ENCODE data around the gene KATNB1. TPM values are rescaled to one million over a fixed set of nuclear protein-coding genes. Genes with fewer than 3 reads are reported as not detected.

Gene KATNB1
- total RNA-seq, 2 experiments from 2014 or later: 23.1 to 31.7 TPM

GRCh38 chr16:57783116-57783515 is 47.5 kb downstream of the KATNB1 start:
- POLR2A ChIA-PET: no interaction called here
- H3K9me3 Mint-ChIP-seq: no peaks in the 10 kb centered on the region
- no peaks in the 10 kb centered on the region for H3K36me3 Mint-ChIP-seq (ENCODE audit: low read depth)
- no peaks in the 10 kb centered on the region for H3K4me1 Mint-ChIP-seq
- no peak for DNase-seq
- H3K4me3 Mint-ChIP-seq: no peak overlapping the region
- H3K27me3 Mint-ChIP-seq: no peaks in the 10 kb centered on the region
- no peak overlapping the region for H3K27ac Mint-ChIP-seq
- CTCF ChIA-PET: interaction anchor here (1.7 kb wide), 1 partner anchor 27 kb away, joined by 3 read pairs; no protein-coding TSS in a partner anchor

- ChIA-PET CTCF (no interaction called here), POLR2A (no interaction called here)
- no peaks in the 10 kb centered on the region for H3K36me3 Mint-ChIP-seq (ENCODE audit: low read depth)
- H3K4me3 Mint-ChIP-seq: no peak overlapping the region
- H3K4me1 Mint-ChIP-seq: no peaks in the 10 kb centered on the region
- H3K27ac Mint-ChIP-seq: no peak overlapping the region
- DNase-seq: no peak
- no peaks in the 10 kb centered on the region for H3K9me3 Mint-ChIP-seq
- H3K27me3 Mint-ChIP-seq: no peaks in the 10 kb centered on the region
These were observed 48.3 kb downstream of the KATNB1 start for GRCh38 chr16:57783883-57784282.

- Mint-ChIP-seq H3K36me3 (ENCODE audit: low read depth) (no peaks in the 10 kb centered on the region), H3K4me3 (no peak overlapping the region), H3K4me1 (no peaks in the 10 kb centered on the region), H3K27me3 (no peaks in the 10 kb centered on the region), H3K27ac (no peak overlapping the region), H3K9me3 (no peaks in the 10 kb centered on the region)
- CTCF ChIA-PET: no interaction called here
- POLR2A ChIA-PET: no interaction called here
- no peak for DNase-seq
These were observed 48.8 kb downstream of the KATNB1 start for GRCh38 chr16:57784334-57784733.

GRCh38 chr16:57785385-57785784 is 49.8 kb downstream of the KATNB1 start:
- Mint-ChIP-seq H3K9me3 (no peaks in the 10 kb centered on the region), H3K4me1 (no peaks in the 10 kb centered on the region), H3K27ac (no peak overlapping the region), H3K36me3 (ENCODE audit: low read depth) (no peaks in the 10 kb centered on the region), H3K27me3 (no peaks in the 10 kb centered on the region), H3K4me3 (no peak overlapping the region)
- ChIA-PET POLR2A (no interaction called here), CTCF (interaction anchor here (0.9 kb wide), 1 partner anchor 9 kb away, joined by 4 read pairs; no protein-coding TSS in a partner anchor)
- DNase-seq: no peak

- H3K27ac Mint-ChIP-seq: no peak overlapping the region
- CTCF ChIA-PET: no interaction called here
- POLR2A ChIA-PET: no interaction called here
- no peak for DNase-seq
- H3K27me3 Mint-ChIP-seq: no peaks in the 10 kb centered on the region
- no peaks in the 10 kb centered on the region for H3K9me3 Mint-ChIP-seq
- no peaks in the 10 kb centered on the region for H3K4me1 Mint-ChIP-seq
- H3K36me3 Mint-ChIP-seq (ENCODE audit: low read depth): no peaks in the 10 kb centered on the region
- H3K4me3 Mint-ChIP-seq: no peak overlapping the region
These were observed 50.4 kb downstream of the KATNB1 start for GRCh38 chr16:57785924-57786323.

- H3K27me3 Mint-ChIP-seq: no peaks in the 10 kb centered on the region
- H3K27ac Mint-ChIP-seq: no peak overlapping the region
- no peaks in the 10 kb centered on the region for H3K9me3 Mint-ChIP-seq
- no peak for DNase-seq
- ChIA-PET POLR2A (no interaction called here), CTCF (interaction anchor here (1.7 kb wide), 1 partner anchor 23 kb away, joined by 3 read pairs; no protein-coding TSS in a partner anchor)
- H3K4me3 Mint-ChIP-seq: no peak overlapping the region
- no peaks in the 10 kb centered on the region for H3K36me3 Mint-ChIP-seq (ENCODE audit: low read depth)
- H3K4me1 Mint-ChIP-seq: no peaks in the 10 kb centered on the region
These were observed 51.3 kb downstream of the KATNB1 start for GRCh38 chr16:57786632-57787518.

- no peak overlapping the region for H3K27ac Mint-ChIP-seq
- H3K36me3 Mint-ChIP-seq (ENCODE audit: low read depth): no peaks in the 10 kb centered on the region
- no peaks in the 10 kb centered on the region for H3K27me3 Mint-ChIP-seq
- no peaks in the 10 kb centered on the region for H3K4me1 Mint-ChIP-seq
- CTCF ChIA-PET: interaction anchor here (1.7 kb wide), 1 partner anchor 23 kb away, joined by 3 read pairs; no protein-coding TSS in a partner anchor
- POLR2A ChIA-PET: no interaction called here
- H3K9me3 Mint-ChIP-seq: no peaks in the 10 kb centered on the region
- DNase-seq: no peak
- no peak overlapping the region for H3K4me3 Mint-ChIP-seq
These were observed 51.9 kb downstream of the KATNB1 start for GRCh38 chr16:57787519-57787905.

- CTCF ChIA-PET: interaction anchor here (1.7 kb wide), 1 partner anchor 22 kb away, joined by 3 read pairs; no protein-coding TSS in a partner anchor
- DNase-seq: no peak
- H3K4me1 Mint-ChIP-seq: no peaks in the 10 kb centered on the region
- no peak overlapping the region for H3K4me3 Mint-ChIP-seq
- no peaks in the 10 kb centered on the region for H3K36me3 Mint-ChIP-seq (ENCODE audit: low read depth)
- POLR2A ChIA-PET: no interaction called here
- no peaks in the 10 kb centered on the region for H3K27me3 Mint-ChIP-seq
- H3K27ac Mint-ChIP-seq: no peak overlapping the region
- no peaks in the 10 kb centered on the region for H3K9me3 Mint-ChIP-seq
These were observed 52.8 kb downstream of the KATNB1 start for GRCh38 chr16:57788252-57788841.

- Mint-ChIP-seq H3K4me1 (no peaks in the 10 kb centered on the region), H3K4me3 (no peak overlapping the region), H3K36me3 (ENCODE audit: low read depth) (no peaks in the 10 kb centered on the region), H3K27me3 (no peaks in the 10 kb centered on the region), H3K27ac (no peak overlapping the region), H3K9me3 (no peaks in the 10 kb centered on the region)
- ChIA-PET POLR2A (no interaction called here), CTCF (interaction anchor here (1.7 kb wide), 1 partner anchor 21 kb away, joined by 3 read pairs; no protein-coding TSS in a partner anchor)
- DNase-seq: no peak
These were observed 53.4 kb downstream of the KATNB1 start for GRCh38 chr16:57788951-57789350.

- Mint-ChIP-seq H3K9me3 (no peaks in the 10 kb centered on the region), H3K4me3 (no peak overlapping the region), H3K36me3 (ENCODE audit: low read depth) (no peaks in the 10 kb centered on the region), H3K27ac (no peak overlapping the region), H3K4me1 (no peaks in the 10 kb centered on the region), H3K27me3 (no peaks in the 10 kb centered on the region)
- DNase-seq: no peak
- ChIA-PET POLR2A (no interaction called here), CTCF (interaction anchor here (0.6 to 1.5 kb wide), 5 partner anchors 9 to 40 kb away, joined by 3 read pairs; no protein-coding TSS in a partner anchor)
These were observed 55.8 kb downstream of the KATNB1 start for GRCh38 chr16:57791195-57791892.

GRCh38 chr16:57791893-57792461 is 56.4 kb downstream of the KATNB1 start:
- H3K4me1 Mint-ChIP-seq: no peaks in the 10 kb centered on the region
- H3K27me3 Mint-ChIP-seq: no peaks in the 10 kb centered on the region
- H3K27ac Mint-ChIP-seq: no peak overlapping the region
- H3K9me3 Mint-ChIP-seq: no peaks in the 10 kb centered on the region
- POLR2A ChIA-PET: no interaction called here
- DNase-seq: no peak
- no peak overlapping the region for H3K4me3 Mint-ChIP-seq
- CTCF ChIA-PET: interaction anchor here (1.2 to 1.5 kb wide), 2 partner anchors 9 to 40 kb away, joined by 3 read pairs; no protein-coding TSS in a partner anchor
- H3K36me3 Mint-ChIP-seq (ENCODE audit: low read depth): no peaks in the 10 kb centered on the region

GRCh38 chr16:57794849-57795430 is 59.4 kb downstream of the KATNB1 start:
- no peaks in the 10 kb centered on the region for H3K36me3 Mint-ChIP-seq (ENCODE audit: low read depth)
- no peak overlapping the region for H3K4me3 Mint-ChIP-seq
- no peak overlapping the region for H3K27ac Mint-ChIP-seq
- ChIA-PET CTCF (interaction anchor here (0.8 to 2.3 kb wide), 7 partner anchors 10 to 223 kb away, joined by 3 to 6 read pairs (median 3); partner anchors contain the start of gene KATNB1), POLR2A (no interaction called here)
- peaks cover 9% of the 10 kb centered on the region for H3K27me3 Mint-ChIP-seq
- DNase-seq: no peak
- H3K9me3 Mint-ChIP-seq: no peaks in the 10 kb centered on the region
- H3K4me1 Mint-ChIP-seq: peaks cover 12% of the 10 kb centered on the region

All from activated CD4-positive, alpha-beta T cell treated with anti-CD3 and anti-CD28 coated beads, Interleukin-2, amount 10 ng/mL, durations not matched to agents 7 days and 5 days (primary cell).